ENCODE data around the gene SND1. TPM values are rescaled to one million over a fixed set of nuclear protein-coding genes. Genes with fewer than 3 reads are reported as not detected.

SND1 gene
- total and polyA plus RNA-seq, 10 of the 15 experiments (the other 5 are each of a cell fraction or from before 2014, with no cell fraction given) = 52.4 to 270 (median 146) TPM

GRCh38 chr7:128040205-128040604, 388.2 kb downstream of the SND1 start:
- H3K79me2 ChIP-seq (ENCODE audit: control insufficient read depth, insufficient read depth, low read length) = peaks cover 1% of the 10 kb centered on the region; the same call in 1 of the 2 replicates
- no peak overlapping the region for H3K4me3 ChIP-seq
- no peaks in the 10 kb centered on the region for H3K27me3 ChIP-seq (replicated peaks in 1 of 2; ENCODE audit: control insufficient read depth in 2 of 2, insufficient read depth in 2 of 2, low read length in 1 of 2)
- WGBS (ENCODE audit: insufficient coverage, insufficient replicate concordance, low lambda C conversion rate, missing lambda C conversion rate) = 96% methylated on average over 3 of the region's 3 CpGs
- H3K4me2 ChIP-seq (ENCODE audit: control insufficient read depth, insufficient read depth) = no peak overlapping the region
- POLR2A ChIA-PET = no interaction called here
- H3K9me3 ChIP-seq (replicated peaks; ENCODE audit: control insufficient read depth, insufficient read depth, low read length) = no peaks in the 10 kb centered on the region
- SMC1A ChIA-PET (ENCODE audit: uncharacterized antibody, unreplicated experiment) = no interaction called here
- peaks cover 43% of the 10 kb centered on the region for H3K4me1 ChIP-seq (ENCODE audit: control insufficient read depth, insufficient read depth, low read length)
- no peak overlapping the region for H2AFZ ChIP-seq (ENCODE audit: control insufficient read depth, low read depth, low read length)
- intact Hi-C loops (cut with micrococcal nuclease; ENCODE audit: unreplicated experiment) = no loop called here
- ATAC-seq (no peak), DNase-seq (ENCODE audit: low read depth, low spot score) (no peak), FAIRE-seq (no peak)
- CTCF ChIA-PET = interaction anchor here (1.3 kb wide), 1 partner anchor 8 kb away, joined by 3 read pairs; no protein-coding TSS in a partner anchor
- H4K20me1 ChIP-seq (ENCODE audit: control insufficient read depth, insufficient read depth) = peaks cover 22% of the 10 kb centered on the region
- no TSS peak for BruUV-seq (replicated peaks)
- RAD21 ChIA-PET (ENCODE audit: unreplicated experiment) = no interaction called here
- no peak overlapping the region for H3K9ac ChIP-seq (ENCODE audit: control insufficient read depth, insufficient read depth, low read length)
- peaks cover 4 to 6% of the 10 kb centered on the region in 2 experiments; a peak in 3 of 4 replicates for H3K36me3 ChIP-seq (ENCODE audit: control insufficient read depth in 2 of 2, insufficient read depth in 2 of 2, low read length in 1 of 2)
- in situ Hi-C loops (cut with MboI) = no loop called here
- H3K27ac ChIP-seq (ENCODE audit: control insufficient read depth, insufficient read depth) = no peak overlapping the region
- TF ChIP-seq ZBTB33 (IDR thresholded peaks at IDR 0.05) (no peak), TCF7 (IDR thresholded peaks at IDR 0.05; ENCODE audit: borderline replicate concordance) (no peak), NKRF (conservative IDR thresholded peaks at IDR 0.05) (no peak), BCL11A (IDR thresholded peaks at IDR 0.05; ENCODE audit: low read depth, low read length) (no peak), E4F1 (IDR thresholded peaks at IDR 0.05; ENCODE audit: borderline replicate concordance, partially characterized antibody) (no peak), MTA3 (IDR thresholded peaks at IDR 0.05; ENCODE audit: borderline replicate concordance, low read length) (no peak), STAT3 (IDR thresholded peaks at IDR 0.05; ENCODE audit: low read depth, low read length) (no peak)
- TF ChIP-seq, protein P1, sequence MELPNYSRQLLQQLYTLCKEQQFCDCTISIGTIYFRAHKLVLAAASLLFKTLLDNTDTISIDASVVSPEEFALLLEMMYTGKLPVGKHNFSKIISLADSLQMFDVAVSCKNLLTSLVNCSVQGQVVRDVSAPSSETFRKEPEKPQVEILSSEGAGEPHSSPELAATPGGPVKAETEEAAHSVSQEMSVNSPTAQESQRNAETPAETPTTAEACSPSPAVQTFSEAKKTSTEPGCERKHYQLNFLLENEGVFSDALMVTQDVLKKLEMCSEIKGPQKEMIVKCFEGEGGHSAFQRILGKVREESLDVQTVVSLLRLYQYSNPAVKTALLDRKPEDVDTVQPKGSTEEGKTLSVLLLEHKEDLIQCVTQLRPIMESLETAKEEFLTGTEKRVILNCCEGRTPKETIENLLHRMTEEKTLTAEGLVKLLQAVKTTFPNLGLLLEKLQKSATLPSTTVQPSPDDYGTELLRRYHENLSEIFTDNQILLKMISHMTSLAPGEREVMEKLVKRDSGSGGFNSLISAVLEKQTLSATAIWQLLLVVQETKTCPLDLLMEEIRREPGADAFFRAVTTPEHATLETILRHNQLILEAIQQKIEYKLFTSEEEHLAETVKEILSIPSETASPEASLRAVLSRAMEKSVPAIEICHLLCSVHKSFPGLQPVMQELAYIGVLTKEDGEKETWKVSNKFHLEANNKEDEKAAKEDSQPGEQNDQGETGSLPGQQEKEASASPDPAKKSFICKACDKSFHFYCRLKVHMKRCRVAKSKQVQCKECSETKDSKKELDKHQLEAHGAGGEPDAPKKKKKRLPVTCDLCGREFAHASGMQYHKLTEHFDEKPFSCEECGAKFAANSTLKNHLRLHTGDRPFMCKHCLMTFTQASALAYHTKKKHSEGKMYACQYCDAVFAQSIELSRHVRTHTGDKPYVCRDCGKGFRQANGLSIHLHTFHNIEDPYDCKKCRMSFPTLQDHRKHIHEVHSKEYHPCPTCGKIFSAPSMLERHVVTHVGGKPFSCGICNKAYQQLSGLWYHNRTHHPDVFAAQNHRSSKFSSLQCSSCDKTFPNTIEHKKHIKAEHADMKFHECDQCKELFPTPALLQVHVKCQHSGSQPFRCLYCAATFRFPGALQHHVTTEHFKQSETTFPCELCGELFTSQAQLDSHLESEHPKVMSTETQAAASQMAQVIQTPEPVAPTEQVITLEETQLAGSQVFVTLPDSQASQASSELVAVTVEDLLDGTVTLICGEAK (IDR thresholded peaks at IDR 0.05; ENCODE audit: borderline replicate concordance) = no peak
- TF ChIP-seq, protein P2, sequence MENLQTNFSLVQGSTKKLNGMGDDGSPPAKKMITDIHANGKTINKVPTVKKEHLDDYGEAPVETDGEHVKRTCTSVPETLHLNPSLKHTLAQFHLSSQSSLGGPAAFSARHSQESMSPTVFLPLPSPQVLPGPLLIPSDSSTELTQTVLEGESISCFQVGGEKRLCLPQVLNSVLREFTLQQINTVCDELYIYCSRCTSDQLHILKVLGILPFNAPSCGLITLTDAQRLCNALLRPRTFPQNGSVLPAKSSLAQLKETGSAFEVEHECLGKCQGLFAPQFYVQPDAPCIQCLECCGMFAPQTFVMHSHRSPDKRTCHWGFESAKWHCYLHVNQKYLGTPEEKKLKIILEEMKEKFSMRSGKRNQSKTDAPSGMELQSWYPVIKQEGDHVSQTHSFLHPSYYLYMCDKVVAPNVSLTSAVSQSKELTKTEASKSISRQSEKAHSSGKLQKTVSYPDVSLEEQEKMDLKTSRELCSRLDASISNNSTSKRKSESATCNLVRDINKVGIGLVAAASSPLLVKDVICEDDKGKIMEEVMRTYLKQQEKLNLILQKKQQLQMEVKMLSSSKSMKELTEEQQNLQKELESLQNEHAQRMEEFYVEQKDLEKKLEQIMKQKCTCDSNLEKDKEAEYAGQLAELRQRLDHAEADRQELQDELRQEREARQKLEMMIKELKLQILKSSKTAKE (IDR thresholded peaks at IDR 0.05; ENCODE audit: low read depth, poor library complexity, severe bottlenecking) = no peak

Measured in GM12878 (cell line).